ENCODE results near the gene TNPO2. TPM values are rescaled to one million over a fixed set of nuclear protein-coding genes. Genes with fewer than 3 reads are reported as not detected.

TNPO2 gene
- total and polyA plus RNA-seq, 5 experiments from 2014 or later, result 2.0 to 81.7 (median 3.1) TPM

- POLR2A ChIA-PET, result interaction anchor here (0.6 kb wide), 1 partner anchor 68 kb away, joined by 3 read pairs; no protein-coding TSS in a partner anchor
- H3K36me3 Mint-ChIP-seq, result peaks cover 9 to 76% (median 17%) of the 10 kb centered on the region in 3 donors
- H3K4me1 Mint-ChIP-seq, result peaks cover 0 to 5% (median 4%) of the 10 kb centered on the region in 4 donors
- no peak overlapping the region for H3K27ac Mint-ChIP-seq
- H3K27me3 Mint-ChIP-seq, result no peaks in the 10 kb centered on the region
- H3K4me3 Mint-ChIP-seq, result no peak overlapping the region
- no peaks in the 10 kb centered on the region for H3K9me3 Mint-ChIP-seq
- DNase-seq (no peak), ATAC-seq (peak in 1 of 2 donors; percentile 16)
These were observed 66.7 kb downstream of the TNPO2 start for GRCh38 chr19:12656899-12657571.

- DNase-seq, result no peak
- Mint-ChIP-seq H3K27ac (peak overlapping the region in 2 of 10 donors; percentile 2 to 8), H3K4me1 (peaks cover 0 to 5% (median 4%) of the 10 kb centered on the region in 4 donors), H3K27me3 (no peaks in the 10 kb centered on the region), H3K4me3 (no peak overlapping the region), H3K9me3 (no peaks in the 10 kb centered on the region), H3K36me3 (peaks cover 9 to 74% (median 23%) of the 10 kb centered on the region in 3 donors)
- ATAC-seq, result no peak
- POLR2A ChIA-PET, result no interaction called here
These were observed 68.2 kb downstream of the TNPO2 start for GRCh38 chr19:12655546-12655945.

GRCh38 chr19:12652219-12652618 is 71.5 kb downstream of the TNPO2 start:
- H3K4me1 Mint-ChIP-seq, result peaks cover 0 to 6% (median 3%) of the 10 kb centered on the region in 4 donors
- no peak overlapping the region for H3K27ac Mint-ChIP-seq
- H3K36me3 Mint-ChIP-seq, result peaks cover 6 to 47% (median 21%) of the 10 kb centered on the region in 3 donors
- H3K9me3 Mint-ChIP-seq, result no peaks in the 10 kb centered on the region
- POLR2A ChIA-PET, result no interaction called here
- ATAC-seq (no peak), DNase-seq (no peak)
- H3K4me3 Mint-ChIP-seq, result no peak overlapping the region
- no peaks in the 10 kb centered on the region for H3K27me3 Mint-ChIP-seq

GRCh38 chr19:12649941-12650340 is 73.8 kb downstream of the TNPO2 start:
- ATAC-seq (no peak), DNase-seq (no peak)
- Mint-ChIP-seq H3K27ac (no peak overlapping the region), H3K9me3 (no peaks in the 10 kb centered on the region), H3K27me3 (no peaks in the 10 kb centered on the region), H3K36me3 (peaks cover 0 to 33% (median 6%) of the 10 kb centered on the region in 3 donors), H3K4me3 (no peak overlapping the region), H3K4me1 (peaks cover 0 to 1% (median 0%) of the 10 kb centered on the region in 4 donors)
- POLR2A ChIA-PET, result interaction anchor here (0.7 to 1.1 kb wide), 4 partner anchors 20 to 151 kb away, joined by 3 to 5 read pairs (median 4); a partner anchor contains a TSS

Other genes starting within 250 kb of the TNPO2 start
- gene ZNF709, start 239.1 kb downstream of the TNPO2 start, total RNA-seq, result 1 to 10 TPM; 6.4 to 7.7 TPM
- 1 to 10 TPM in 2 of 3 donors, under 1 TPM in 1; 0.60 to 2.8 (median 1.3) TPM for gene ZNF709, start 239.1 kb downstream of the TNPO2 start, polyA plus RNA-seq
- 10 to 100 TPM; 35.4 to 38.4 TPM for gene ZNF564, start 172.4 kb downstream of the TNPO2 start, total RNA-seq
- gene ZNF564, start 172.4 kb downstream of the TNPO2 start, polyA plus RNA-seq, result 10 to 100 TPM in 2 of 3 donors, 1 to 10 TPM in 1; 8.9 to 12.3 (median 10.0) TPM
- 10 to 100 TPM; 14.4 to 15.4 TPM for gene ZNF490, start 113.1 kb downstream of the TNPO2 start, total RNA-seq
- gene ZNF490, start 113.1 kb downstream of the TNPO2 start, polyA plus RNA-seq, result 1 to 10 TPM; 3.7 to 6.8 (median 6.5) TPM
- 10 to 100 TPM; 46.2 to 48.0 TPM for gene ZNF791, start 113.0 kb downstream of the TNPO2 start, total RNA-seq
- gene ZNF791, start 113.0 kb downstream of the TNPO2 start, polyA plus RNA-seq, result 10 to 100 TPM; 14.2 to 18.6 (median 17.9) TPM
- 100 to 1,000 TPM in 1 of 2 experiments, 10 to 100 TPM in 1; 87.5 to 101 TPM for gene MAN2B1, start 57.2 kb downstream of the TNPO2 start, total RNA-seq
- gene MAN2B1, start 57.2 kb downstream of the TNPO2 start, polyA plus RNA-seq, result 10 to 100 TPM; 33.9 to 55.4 (median 34.7) TPM
- 10 to 100 TPM; 17.6 to 22.7 TPM for gene WDR83, start 57.1 kb downstream of the TNPO2 start, total RNA-seq
- 10 to 100 TPM; 12.6 to 19.9 (median 12.9) TPM for gene WDR83, start 57.1 kb downstream of the TNPO2 start, polyA plus RNA-seq
- gene DHPS, start 42.1 kb downstream of the TNPO2 start, total RNA-seq, result 100 to 1,000 TPM; 219 to 224 TPM
- gene DHPS, start 42.1 kb downstream of the TNPO2 start, polyA plus RNA-seq, result 100 to 1,000 TPM in 1 of 3 donors, 10 to 100 TPM in 2; 74.8 to 108 (median 88.9) TPM
- not detected for gene GNG14, start 35.9 kb downstream of the TNPO2 start, total RNA-seq
- not detected for gene GNG14, start 35.9 kb downstream of the TNPO2 start, polyA plus RNA-seq
- gene FBXW9, start 27.3 kb downstream of the TNPO2 start, total RNA-seq, result 1 to 10 TPM; 2.8 to 2.9 TPM
- gene FBXW9, start 27.3 kb downstream of the TNPO2 start, polyA plus RNA-seq, result 1 to 10 TPM; 4.3 to 5.7 (median 5.4) TPM
- gene TRIR, start 10.8 kb upstream of the TNPO2 start, total RNA-seq, result 100 to 1,000 TPM; 197 to 220 TPM
- gene TRIR, start 10.8 kb upstream of the TNPO2 start, polyA plus RNA-seq, result 100 to 1,000 TPM; 181 to 206 (median 205) TPM
- 10 to 100 TPM; 26.7 to 30.9 TPM for gene GET3, start 13.6 kb upstream of the TNPO2 start, total RNA-seq
- gene GET3, start 13.6 kb upstream of the TNPO2 start, polyA plus RNA-seq, result 10 to 100 TPM; 46.8 to 72.3 (median 55.7) TPM
- not detected for gene BEST2, start 27.9 kb upstream of the TNPO2 start, total RNA-seq
- not detected for gene BEST2, start 27.9 kb upstream of the TNPO2 start, polyA plus RNA-seq
- gene HOOK2, start 51.6 kb upstream of the TNPO2 start, total RNA-seq, result 10 to 100 TPM; 25.2 to 27.0 TPM
- gene HOOK2, start 51.6 kb upstream of the TNPO2 start, polyA plus RNA-seq, result 1 to 10 TPM; 3.0 to 4.3 (median 3.2) TPM
- 100 to 1,000 TPM in 1 of 2 experiments, 10 to 100 TPM in 1; 99.1 to 103 TPM for gene JUNB, start 67.6 kb upstream of the TNPO2 start, total RNA-seq
- gene JUNB, start 67.6 kb upstream of the TNPO2 start, polyA plus RNA-seq, result 1,000 to 10,000 TPM in 2 of 3 donors, 100 to 1,000 TPM in 1; 845 to 1,468 (median 1,203) TPM
- gene PRDX2, start 77.9 kb upstream of the TNPO2 start, total RNA-seq, result 100 to 1,000 TPM; 108 to 112 TPM
- 100 to 1,000 TPM; 253 to 362 (median 333) TPM for gene PRDX2, start 77.9 kb upstream of the TNPO2 start, polyA plus RNA-seq
- gene THSD8, start 78.1 kb upstream of the TNPO2 start, total RNA-seq, result 1 to 10 TPM in 1 of 2 experiments, not detected in 1; 1.1 TPM
- 1 to 10 TPM in 2 of 3 donors, under 1 TPM in 1; 0.96 to 3.1 (median 1.0) TPM for gene THSD8, start 78.1 kb upstream of the TNPO2 start, polyA plus RNA-seq
- gene RNASEH2A, start 82.7 kb upstream of the TNPO2 start, total RNA-seq, result 10 to 100 TPM; 12.1 to 12.9 TPM
- gene RNASEH2A, start 82.7 kb upstream of the TNPO2 start, polyA plus RNA-seq, result 10 to 100 TPM; 16.3 to 22.6 (median 21.9) TPM
- gene RTBDN, start 110.6 kb upstream of the TNPO2 start, total RNA-seq, result not detected
- not detected for gene RTBDN, start 110.6 kb upstream of the TNPO2 start, polyA plus RNA-seq
- 1 to 10 TPM in 1 of 2 experiments, under 1 TPM in 1; 0.26 to 1.3 TPM for gene MAST1, start 114.6 kb upstream of the TNPO2 start, total RNA-seq
- gene MAST1, start 114.6 kb upstream of the TNPO2 start, polyA plus RNA-seq, result 1 to 10 TPM in 1 of 3 donors, under 1 TPM in 2; 0.22 to 4.4 (median 0.97) TPM
- 10 to 100 TPM; 26.2 to 27.3 TPM for gene DNASE2, start 157.5 kb upstream of the TNPO2 start, total RNA-seq
- 10 to 100 TPM; 46.1 to 49.5 (median 46.2) TPM for gene DNASE2, start 157.5 kb upstream of the TNPO2 start, polyA plus RNA-seq
- not detected for gene KLF1, start 163.3 kb upstream of the TNPO2 start, total RNA-seq
- gene KLF1, start 163.3 kb upstream of the TNPO2 start, polyA plus RNA-seq, result under 1 TPM in 1 of 3 donors, not detected in 2; 0.45 TPM
- gene GCDH, start 167.2 kb upstream of the TNPO2 start, total RNA-seq, result 10 to 100 TPM; 68.5 to 69.8 TPM
- gene GCDH, start 167.2 kb upstream of the TNPO2 start, polyA plus RNA-seq, result 10 to 100 TPM; 18.0 to 20.7 (median 19.8) TPM
- gene SYCE2, start 195.4 kb upstream of the TNPO2 start, total RNA-seq, result 1 to 10 TPM in 1 of 2 experiments, not detected in 1; 1.8 TPM
- not detected for gene SYCE2, start 195.4 kb upstream of the TNPO2 start, polyA plus RNA-seq
- gene FARSA, start 209.8 kb upstream of the TNPO2 start, total RNA-seq, result 10 to 100 TPM; 54.6 to 60.5 TPM
- 10 to 100 TPM; 49.8 to 87.7 (median 63.6) TPM for gene FARSA, start 209.8 kb upstream of the TNPO2 start, polyA plus RNA-seq
- gene CALR, start 214.7 kb upstream of the TNPO2 start, total RNA-seq, result 100 to 1,000 TPM; 448 to 463 TPM
- 100 to 1,000 TPM; 135 to 190 (median 165) TPM for gene CALR, start 214.7 kb upstream of the TNPO2 start, polyA plus RNA-seq
- gene RAD23A, start 221.9 kb upstream of the TNPO2 start, total RNA-seq, result 100 to 1,000 TPM; 117 to 125 TPM
- gene RAD23A, start 221.9 kb upstream of the TNPO2 start, polyA plus RNA-seq, result 100 to 1,000 TPM in 2 of 3 donors, 10 to 100 TPM in 1; 78.0 to 114 (median 102) TPM
- 10 to 100 TPM; 17.3 to 17.8 TPM for gene GADD45GIP1, start 233.3 kb upstream of the TNPO2 start, total RNA-seq
- 10 to 100 TPM; 59.4 to 65.1 (median 64.7) TPM for gene GADD45GIP1, start 233.3 kb upstream of the TNPO2 start, polyA plus RNA-seq
- gene DAND5, start 245.6 kb upstream of the TNPO2 start, total RNA-seq, result not detected
- not detected for gene DAND5, start 245.6 kb upstream of the TNPO2 start, polyA plus RNA-seq